ENCODE measurements around the gene CELSR1. TPM values are rescaled to one million over a fixed set of nuclear protein-coding genes. Genes with fewer than 3 reads are reported as not detected.

The CELSR1 gene
- total RNA-seq, 3 donors from 2014 or later (not counting 1 experiment from before 2014, with no cell fraction given) = 0.89 to 3.9 (median 1.9) TPM

DNA sequence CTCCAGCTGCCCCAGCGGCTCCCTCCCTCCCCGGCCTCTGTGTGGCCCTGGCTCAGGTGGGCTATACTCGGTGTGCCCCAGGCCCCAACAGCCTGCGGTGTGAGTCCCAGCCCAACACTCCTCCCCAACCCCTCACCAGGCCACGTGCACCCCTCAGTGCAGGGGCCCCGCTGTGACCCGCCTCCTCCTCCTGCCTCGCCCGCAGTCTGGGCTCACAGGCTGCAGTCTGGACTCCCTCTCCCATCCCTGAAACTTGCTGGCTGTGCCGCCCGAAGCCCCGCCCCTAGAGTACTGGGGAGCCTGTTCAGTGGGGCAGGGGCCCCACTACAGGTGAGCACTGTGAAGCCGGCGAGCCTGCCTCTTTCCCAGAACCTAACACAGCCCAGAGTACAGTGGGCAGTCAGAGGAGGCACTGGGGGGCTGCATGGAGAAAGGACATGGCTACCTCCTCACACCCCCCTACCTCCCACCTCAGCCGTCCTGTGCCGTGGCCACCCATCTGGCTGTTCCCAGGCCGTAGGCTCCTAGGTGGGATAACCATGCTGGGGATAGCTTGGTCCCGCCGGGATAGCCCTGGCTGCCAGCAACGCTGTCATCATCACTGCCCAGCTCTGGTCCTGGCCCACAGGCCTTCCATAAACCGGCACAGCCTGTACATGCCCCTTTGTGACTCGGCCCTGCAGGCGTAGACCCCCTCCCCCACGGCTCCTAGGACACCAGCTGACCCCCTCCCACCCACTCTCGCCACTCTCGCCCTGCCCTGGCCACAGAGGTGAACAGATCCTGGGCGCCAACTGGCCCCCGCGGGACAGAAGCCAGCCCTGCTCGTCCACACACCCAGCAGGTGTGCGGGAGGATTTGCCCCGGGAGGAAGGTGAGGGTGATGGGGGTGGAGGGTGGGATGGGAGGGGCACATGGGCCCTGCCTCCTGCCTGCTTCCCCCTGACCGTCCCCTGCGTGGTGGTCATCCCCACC is 29.7 kb downstream of the CELSR1 start:
- no peak for ATAC-seq
- Mint-ChIP-seq H3K4me1 (no peaks in the 10 kb centered on the region), H3K27me3 (ENCODE audit: low read depth in 2 of 2) (peaks cover 6% of the 10 kb centered on the region in 2 donors), H3K4me3 (no peak overlapping the region), H3K36me3 (no peaks in the 10 kb centered on the region), H3K27ac (no peak overlapping the region), H3K9me3 (no peaks in the 10 kb centered on the region)
- Histone ChIP-seq H3K27me3 (ENCODE audit: control insufficient read depth, insufficient read depth, low read length) (no peaks in the 10 kb centered on the region), H3K27ac (ENCODE audit: low read length) (no peak overlapping the region), H3K4me1 (ENCODE audit: control insufficient read depth, insufficient read depth, low read length) (peaks cover 3% of the 10 kb centered on the region), H3K9me3 (ENCODE audit: control insufficient read depth, insufficient read depth, low read length) (no peaks in the 10 kb centered on the region), H3K36me3 (ENCODE audit: control insufficient read depth, insufficient read depth, low read length) (no peaks in the 10 kb centered on the region), H3K4me3 (ENCODE audit: low read length) (no peak overlapping the region)
- intact Hi-C loops (cut with micrococcal nuclease) = no loop called here
- TF ChIP-seq CTCF (IDR thresholded peaks at IDR 0.05) = no peak
- WGBS (ENCODE audit: insufficient coverage) = 83% methylated on average over 31 of the region's 34 CpGs
- no peak for DNase-seq

- Mint-ChIP-seq H3K4me1 (peaks cover 1 to 4% of the 10 kb centered on the region in 2 donors), H3K36me3 (no peaks in the 10 kb centered on the region), H3K4me3 (no peak overlapping the region), H3K9me3 (no peaks in the 10 kb centered on the region), H3K27me3 (ENCODE audit: low read depth in 2 of 2) (peaks cover 11 to 20% of the 10 kb centered on the region in 2 donors), H3K27ac (no peak overlapping the region)
- DNase-seq (no peak), ATAC-seq (no peak)
- Histone ChIP-seq H3K27ac (ENCODE audit: low read length) (no peak overlapping the region), H3K9me3 (ENCODE audit: control insufficient read depth, insufficient read depth, low read length) (no peaks in the 10 kb centered on the region), H3K4me1 (ENCODE audit: control insufficient read depth, insufficient read depth, low read length) (peaks cover 6% of the 10 kb centered on the region), H3K36me3 (ENCODE audit: control insufficient read depth, insufficient read depth, low read length) (no peaks in the 10 kb centered on the region), H3K4me3 (ENCODE audit: low read length) (no peak overlapping the region), H3K27me3 (ENCODE audit: control insufficient read depth, insufficient read depth, low read length) (peaks cover 4% of the 10 kb centered on the region)
- no peak for TF ChIP-seq CTCF (IDR thresholded peaks at IDR 0.05)
- intact Hi-C loops (cut with micrococcal nuclease) = no loop called here
- 63% methylated on average over 4 of the region's 4 CpGs for WGBS (ENCODE audit: insufficient coverage)
Observed at GRCh38 chr22:46504584-46504983, 32.8 kb downstream of the CELSR1 start.

DNA sequence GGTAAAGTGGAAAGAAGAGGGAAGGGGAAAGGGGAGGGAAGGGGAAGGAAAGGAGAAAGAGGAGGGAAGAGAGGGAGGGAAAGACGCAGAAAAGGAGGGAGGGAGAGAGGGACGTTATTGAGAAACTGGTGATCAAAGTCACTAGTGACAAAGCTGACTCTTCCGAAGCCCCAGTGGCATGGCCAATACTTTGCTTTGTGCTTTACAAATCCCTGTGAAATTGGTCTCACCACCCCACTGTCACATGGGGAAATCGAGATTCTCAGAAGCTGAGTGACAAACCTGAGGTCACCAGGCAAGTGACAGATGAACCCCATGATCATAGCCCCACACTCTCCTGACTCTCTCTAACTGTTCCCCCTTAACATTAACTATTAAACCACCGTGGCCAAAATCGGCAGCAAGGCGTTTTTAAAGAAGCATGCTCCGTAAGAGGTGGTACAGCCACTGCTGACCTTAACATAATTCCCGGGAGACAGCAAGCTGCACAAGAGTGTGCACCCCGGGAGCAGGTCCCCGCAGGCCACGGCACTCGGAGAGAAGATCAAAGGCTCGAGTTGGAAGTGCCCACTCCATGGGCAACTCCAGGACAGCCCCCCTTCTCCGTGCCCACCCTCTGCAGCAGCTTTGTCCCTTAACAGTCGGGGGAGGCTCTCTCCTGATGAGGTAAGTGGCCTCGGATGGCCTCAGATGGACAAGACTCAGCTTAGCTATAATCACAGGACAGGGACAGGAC is 34.8 kb downstream of the CELSR1 start:
- Histone ChIP-seq H3K4me1 (ENCODE audit: control insufficient read depth, insufficient read depth, low read length) (peaks cover 15% of the 10 kb centered on the region), H3K9me3 (ENCODE audit: control insufficient read depth, insufficient read depth, low read length) (no peaks in the 10 kb centered on the region), H3K36me3 (ENCODE audit: control insufficient read depth, insufficient read depth, low read length) (no peaks in the 10 kb centered on the region), H3K4me3 (ENCODE audit: low read length) (no peak overlapping the region), H3K27me3 (ENCODE audit: control insufficient read depth, insufficient read depth, low read length) (peaks cover 4% of the 10 kb centered on the region), H3K27ac (ENCODE audit: low read length) (no peak overlapping the region)
- TF ChIP-seq CTCF (IDR thresholded peaks at IDR 0.05) = no peak
- DNase-seq = no peak
- Mint-ChIP-seq H3K4me1 (peaks cover 9 to 14% of the 10 kb centered on the region in 2 donors), H3K4me3 (no peak overlapping the region), H3K9me3 (no peaks in the 10 kb centered on the region), H3K36me3 (no peaks in the 10 kb centered on the region), H3K27me3 (ENCODE audit: low read depth in 2 of 2) (peaks cover 16 to 25% of the 10 kb centered on the region in 2 donors), H3K27ac (no peak overlapping the region)
- 74% methylated on average over 16 of the region's 17 CpGs for WGBS (ENCODE audit: insufficient coverage)
- ATAC-seq = no peak
- intact Hi-C loops (cut with micrococcal nuclease) = no loop called here

All from natural killer cell (primary cell).